GM19328 (cell line): ENCODE results near the gene LCN10.
"Not testable (repeated sequence)": the region's sequence is repeated elsewhere in the genome, so short reads cannot be mapped to it uniquely, and the experiment has no call there.

Experiments
- ATAC-seq: cut with Tn5 transposase; IDR thresholded peaks from one replicate; pipeline ENCODE4 v1.9.1; 2021; ENCODE audit warnings: mild to moderate bottlenecking, moderate library complexity; ENCODE audit not compliant: unreplicated experiment

Gene LCN10

DNA sequence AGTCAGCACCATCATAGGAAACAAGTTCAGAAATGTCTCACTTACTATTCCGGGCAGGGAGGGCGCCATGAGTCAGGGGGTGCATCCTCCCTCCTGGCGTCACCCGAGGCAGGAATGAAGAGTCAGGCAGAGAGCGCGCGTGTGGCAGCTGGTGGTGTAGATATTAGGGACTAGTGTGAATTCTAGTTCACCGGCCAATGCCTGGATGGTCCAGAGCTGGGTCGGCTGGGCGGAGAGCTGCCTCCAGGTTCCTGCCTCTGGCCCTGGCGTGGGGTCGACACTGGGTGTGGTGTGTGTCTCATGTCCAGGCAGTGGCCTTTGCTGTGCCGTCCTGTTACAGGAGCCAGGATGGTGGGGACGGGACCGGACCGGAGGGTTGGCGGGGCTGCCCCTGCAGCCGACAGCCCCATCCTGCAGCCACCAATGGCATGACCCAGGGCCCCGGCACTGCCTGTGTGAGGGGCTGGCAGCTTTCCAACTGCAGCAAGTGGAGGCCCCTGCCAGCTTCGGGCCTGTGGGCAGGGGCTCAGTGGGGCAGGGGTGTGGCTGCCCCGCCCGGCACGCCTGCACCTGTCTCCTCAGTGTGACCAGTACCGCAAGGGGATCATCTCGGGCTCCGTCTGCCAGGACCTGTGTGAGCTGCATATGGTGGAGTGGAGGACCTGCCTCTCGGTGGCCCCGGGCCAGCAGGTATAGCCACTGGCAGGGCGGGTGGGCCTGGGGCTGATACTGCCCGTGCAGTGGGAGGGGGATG, 21.2 kb downstream of the LCN10 start:
- ATAC-seq, result no peak

DNA sequence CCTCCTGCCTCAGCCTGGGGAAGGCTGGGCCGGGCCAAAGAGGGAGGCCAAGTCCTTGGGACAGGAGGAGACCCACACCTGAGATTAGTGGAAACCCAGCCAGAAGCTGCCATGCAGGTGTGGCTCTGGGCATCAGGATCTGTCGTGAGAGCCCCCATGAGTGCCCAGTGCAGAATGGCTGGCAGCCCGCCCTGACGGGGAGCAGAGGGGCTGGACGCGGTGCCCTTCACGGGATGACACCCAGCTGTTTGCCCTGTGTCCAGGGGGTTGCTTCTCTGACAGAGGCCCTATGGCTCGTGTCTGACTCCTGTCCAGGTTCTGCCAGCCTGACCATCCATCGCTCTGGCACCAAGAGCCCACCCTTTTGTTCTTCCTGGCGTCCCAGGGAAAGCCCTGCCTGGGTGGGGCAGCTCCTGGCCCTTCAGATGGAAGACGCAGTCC, 21.8 kb downstream of the LCN10 start:
- ATAC-seq, result no peak

DNA sequence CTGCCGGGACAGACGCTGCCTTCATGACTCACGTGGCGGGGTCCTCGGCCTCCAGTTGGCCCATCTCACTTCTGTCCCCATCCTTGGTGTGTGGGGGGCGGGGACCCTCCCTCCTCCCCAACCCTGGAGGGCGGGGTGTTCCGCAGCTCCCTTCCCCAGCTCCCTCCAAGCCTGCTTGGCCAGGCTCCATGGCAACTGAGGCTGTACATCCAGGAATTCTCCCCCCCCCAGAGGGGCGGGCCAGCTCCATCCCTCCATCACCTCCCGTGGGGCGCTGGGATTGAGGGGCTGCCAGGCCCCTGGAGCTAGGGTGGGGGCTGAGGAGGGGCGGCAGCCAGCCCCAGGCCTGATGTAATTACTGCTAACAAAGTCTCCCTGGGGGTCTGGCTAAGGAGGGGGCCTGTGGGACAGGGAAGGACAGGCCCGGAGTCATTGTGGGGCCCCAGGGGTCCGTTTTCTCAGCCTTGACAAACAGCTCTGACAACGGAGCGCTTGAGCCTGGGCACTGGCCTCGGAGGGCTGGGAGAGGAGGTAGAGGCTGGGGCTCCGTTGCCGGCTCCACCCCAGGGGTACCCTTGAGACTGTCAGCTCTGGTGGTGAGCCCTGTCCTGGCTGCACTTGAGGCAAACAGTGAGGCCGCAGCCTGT, 22.4 kb downstream of the LCN10 start:
- ATAC-seq, result no peak

DNA sequence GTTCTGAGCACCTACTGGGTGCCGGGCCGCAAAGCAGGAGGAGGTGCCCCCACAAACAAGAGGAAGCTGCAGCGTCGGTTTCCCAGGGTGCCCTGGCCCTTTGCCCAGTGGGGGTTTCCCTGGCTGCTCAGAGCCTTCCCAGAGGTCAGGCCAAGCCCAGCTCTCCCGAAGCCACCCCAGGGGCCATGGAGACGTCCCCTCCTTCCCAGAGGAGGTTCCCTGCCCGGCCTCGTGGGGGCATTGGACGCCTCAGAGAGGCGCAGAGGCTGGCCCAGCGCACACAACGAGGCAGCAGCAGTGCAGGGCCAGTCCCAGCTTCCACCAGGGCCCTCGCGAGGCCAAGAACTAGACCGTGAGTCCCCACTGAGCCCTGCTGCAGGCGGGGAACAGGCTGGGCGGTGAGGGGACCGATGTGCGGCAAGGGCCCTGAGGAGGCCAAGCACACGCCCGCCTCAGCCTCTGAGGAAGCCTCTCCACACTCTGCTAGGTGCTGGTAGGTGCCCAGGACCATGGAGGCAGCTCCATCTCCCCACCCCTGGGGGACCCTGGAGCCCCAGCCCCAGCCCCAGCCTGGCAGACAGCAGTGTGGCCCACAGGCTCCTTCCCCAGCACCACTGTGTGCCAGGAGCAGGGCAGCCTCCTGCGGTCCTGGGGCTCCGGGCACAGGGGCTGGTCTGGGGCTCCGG, 23.4 kb downstream of the LCN10 start:
- no peak for ATAC-seq

DNA sequence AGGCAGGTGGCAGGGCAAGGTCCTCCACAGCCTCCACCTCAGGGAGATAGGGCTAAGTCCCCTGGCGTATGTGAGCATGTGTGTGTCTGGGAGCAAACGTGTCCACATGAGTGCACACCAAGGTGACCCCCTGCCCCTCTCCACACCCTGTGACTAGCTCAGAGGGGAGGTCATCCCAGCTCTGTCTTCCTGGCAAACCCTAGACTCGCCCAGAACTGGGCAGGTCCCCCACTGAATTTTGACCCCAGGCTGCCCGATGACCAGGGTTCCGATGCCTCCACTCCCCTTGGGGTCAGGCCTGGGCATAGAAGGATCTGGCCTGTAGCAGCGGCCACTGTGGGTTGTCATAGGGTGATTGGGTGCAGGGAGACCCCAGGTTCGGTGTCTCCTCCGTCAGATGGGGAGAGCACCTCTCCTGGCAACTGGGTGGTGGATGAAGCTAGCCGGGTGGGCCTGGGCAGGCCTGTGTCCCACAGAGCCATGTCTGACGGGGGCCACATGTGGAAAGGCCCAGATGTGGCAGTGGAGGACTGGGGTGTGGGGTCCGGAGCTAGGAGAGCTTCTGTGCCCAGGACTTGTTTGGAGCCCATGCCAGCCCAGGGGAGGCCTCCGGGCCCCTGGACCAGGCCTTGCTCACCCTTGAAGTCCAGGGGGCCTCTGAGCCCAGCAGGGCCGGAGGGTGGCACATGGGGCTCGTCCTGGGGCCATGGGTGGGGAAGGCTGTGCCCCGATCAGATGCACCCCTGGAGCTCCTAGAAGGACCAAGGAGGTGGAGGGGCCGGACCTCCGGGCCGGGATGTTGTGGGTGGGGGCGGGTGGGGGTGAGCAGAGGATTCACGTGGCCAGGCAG, 24.2 kb downstream of the LCN10 start:
- no peak for ATAC-seq

DNA sequence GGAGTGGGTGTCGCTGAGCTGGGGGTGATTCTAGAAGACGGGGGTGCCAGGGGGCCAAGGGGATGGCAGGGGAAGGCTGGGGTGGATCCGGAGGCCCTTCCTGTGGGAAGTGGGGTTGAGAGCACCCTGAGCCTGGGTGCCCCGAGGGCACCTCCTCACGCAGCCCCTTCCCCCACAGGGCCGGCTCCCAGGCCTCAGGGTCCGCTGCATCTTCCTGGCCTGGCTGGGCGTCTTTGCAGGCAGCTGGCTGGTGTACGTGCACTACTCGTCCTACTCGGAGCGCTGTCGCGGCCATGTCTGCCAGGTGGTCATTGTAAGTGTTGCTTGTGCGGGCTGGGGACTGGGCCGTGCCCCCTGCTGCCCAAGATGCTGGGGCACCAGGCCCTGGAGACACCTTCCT, 25.3 kb downstream of the LCN10 start:
- ATAC-seq, result no peak

DNA sequence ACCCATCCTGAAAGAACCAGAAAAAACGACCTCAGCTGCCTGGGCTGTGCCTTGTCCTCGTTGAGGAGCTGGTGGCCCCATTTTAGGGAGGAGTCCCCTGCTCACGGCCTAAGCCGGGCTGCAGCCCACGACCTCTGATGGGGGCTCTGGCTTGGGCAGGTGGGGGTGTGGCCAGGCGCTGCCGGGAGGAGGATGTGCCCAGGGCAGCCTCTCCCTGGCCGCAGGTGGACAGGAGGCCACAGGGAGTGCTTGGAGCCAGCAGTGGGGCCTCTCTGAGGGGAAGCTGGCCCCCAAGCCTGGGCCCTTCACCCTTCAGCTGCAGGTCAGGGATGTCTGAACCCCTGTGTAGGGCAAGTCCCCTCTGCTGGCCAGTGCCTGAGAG, 27.9 kb downstream of the LCN10 start:
- ATAC-seq, result no peak

DNA sequence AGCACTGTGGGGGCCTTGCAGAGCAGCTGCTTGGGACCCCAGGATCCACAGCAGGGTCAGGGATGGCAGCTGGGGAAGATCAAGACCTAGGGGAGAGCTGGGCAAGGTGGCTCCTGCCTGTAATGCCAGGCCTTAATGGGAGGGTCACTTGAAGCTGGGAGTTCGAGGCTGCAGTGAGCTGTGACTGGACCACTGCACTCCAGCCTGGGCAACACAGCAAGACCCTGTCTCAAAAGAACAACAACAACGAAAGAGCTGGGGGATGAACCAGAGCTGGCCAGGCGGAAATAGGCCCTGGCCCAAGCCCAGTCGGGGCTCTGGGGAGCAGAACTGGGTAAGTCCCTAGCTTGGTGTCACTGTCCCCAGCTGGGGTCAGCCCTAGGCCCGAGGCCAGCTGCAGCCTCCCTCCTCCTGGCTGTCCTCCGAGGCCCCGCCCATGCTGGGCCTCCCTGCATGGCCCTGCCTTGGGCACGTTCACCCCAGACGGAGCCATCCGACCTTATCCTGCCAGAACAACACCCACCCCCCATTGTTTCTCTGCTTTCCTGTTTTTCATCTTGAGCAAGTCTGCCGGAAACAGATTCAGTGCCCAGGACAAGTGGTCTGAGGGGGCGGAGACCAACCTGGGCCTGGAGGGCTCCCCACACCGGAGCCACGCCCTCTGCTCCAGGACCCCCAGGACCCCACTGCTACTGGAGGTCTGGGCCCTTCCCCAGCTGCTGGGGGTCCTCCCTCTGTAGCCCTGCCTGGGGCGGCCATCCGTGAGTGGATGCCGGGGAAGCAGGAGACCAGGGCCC, 28.4 kb downstream of the LCN10 start:
- ATAC-seq, result no peak

DNA sequence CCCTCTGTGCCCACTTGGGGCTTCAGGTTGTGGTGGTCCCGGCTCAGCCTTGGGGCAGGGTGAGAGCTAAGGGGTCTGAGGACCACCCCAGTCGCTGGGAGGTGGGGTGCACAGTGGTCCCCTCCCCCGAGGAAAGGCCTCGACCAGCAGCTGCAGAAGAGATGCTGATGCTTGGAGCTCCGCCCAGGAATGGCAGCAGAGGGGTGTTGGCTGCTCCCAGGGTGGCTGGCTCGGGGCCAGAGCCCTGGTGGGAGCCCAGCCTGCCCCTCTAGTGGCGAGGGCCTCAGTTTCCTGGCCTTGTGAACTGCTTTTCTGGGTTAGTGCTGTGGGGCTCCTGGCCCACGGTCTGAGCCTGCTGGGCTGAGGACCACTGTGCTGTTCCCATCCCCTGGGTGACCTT, 29.2 kb downstream of the LCN10 start:
- no peak for ATAC-seq

DNA sequence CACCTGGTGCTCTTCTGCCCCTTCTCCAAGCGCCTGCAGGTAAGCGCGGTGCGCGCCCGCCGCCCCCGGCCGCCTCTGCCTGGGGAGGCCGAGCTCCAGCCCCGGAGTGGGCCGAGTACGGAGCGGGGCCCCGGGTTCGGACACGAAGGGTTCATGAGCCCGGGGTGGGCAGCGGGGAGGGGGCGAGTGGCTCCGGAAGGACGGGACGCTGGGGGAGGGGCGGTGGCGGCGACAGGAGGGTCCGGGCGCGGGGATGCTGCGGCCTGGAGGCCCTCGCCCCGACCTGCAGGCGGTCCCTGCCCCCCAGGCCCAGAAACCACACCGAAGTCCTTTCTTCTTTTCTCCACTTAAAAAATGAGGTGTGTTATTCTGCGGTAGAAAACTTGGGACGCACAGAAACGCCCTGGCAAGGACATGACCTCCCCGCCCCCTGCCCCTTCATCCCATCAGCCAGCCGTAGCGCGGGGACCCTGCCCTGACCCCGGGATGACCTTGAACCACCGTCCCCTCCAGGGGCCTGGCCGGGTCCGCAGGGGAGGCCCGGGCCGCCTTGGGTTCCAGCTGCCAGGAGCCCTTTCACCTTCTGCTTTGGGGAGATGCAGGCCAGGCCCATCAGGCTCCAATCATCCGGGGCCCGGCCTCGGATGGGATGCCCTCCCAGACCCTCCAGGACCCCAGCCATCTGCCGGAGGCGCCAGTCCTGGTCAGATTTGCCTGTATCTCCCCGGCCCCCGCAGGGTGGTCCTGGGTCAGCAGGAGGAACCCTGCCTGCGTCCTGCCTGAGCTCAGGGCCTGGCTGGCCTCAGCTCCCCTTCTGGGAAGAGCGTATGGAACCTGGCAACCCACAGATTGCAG, 29.8 kb downstream of the LCN10 start:
- ATAC-seq, result no peak

DNA sequence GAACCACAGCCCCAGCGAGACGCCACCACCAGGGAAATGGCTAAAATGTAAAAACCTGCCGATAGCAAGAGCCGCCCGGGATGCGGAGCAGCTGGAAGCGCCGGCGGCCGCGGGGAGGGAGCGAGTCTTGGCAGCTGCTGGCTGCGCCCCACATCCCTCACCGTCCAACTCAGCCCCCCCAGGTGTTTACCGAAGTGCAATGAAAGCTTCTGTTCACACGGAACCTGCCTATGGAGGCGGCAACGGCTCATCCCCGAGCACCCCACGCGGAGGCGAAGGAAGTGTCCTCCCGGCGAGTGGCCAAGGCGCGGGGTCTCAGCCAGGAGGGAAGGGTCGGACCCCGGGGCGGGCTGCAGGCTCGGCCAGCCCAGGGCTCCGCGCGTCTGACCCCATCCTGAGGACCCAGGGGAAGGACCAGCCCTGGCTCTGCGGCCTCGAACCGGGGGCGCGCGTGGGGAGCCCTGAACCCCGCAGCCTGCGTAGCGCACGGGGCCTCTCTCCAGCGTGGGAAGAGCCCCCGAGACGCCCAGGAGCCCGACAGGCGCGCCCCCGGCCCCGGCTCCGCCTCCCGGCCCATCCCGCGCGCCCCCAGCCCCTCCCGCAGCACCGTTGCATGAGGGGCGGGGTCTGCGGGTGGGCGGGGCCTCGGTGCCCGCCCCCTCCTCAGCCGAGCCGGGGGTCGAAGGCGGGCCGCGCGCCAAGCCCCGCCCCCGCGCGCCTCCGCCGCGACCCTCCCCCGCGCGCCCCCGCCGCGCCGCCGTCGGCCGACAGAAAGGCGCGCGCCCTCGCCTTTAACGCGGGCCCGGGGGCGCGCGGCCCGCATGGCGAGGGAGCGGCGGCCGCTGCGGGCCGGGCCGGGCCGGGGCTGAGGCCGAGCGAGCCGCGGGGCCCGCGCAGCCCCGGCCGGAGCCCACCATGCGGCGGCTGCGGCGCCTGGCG, 30.7 kb downstream of the LCN10 start, which contains the start of gene DIPK1B:
DIPK1B (plus strand) TSS at position 822 of the 939 bp plus-strand sequence; CDS start at position 916, 94 bp downstream.
- ATAC-seq, result no peak

DNA sequence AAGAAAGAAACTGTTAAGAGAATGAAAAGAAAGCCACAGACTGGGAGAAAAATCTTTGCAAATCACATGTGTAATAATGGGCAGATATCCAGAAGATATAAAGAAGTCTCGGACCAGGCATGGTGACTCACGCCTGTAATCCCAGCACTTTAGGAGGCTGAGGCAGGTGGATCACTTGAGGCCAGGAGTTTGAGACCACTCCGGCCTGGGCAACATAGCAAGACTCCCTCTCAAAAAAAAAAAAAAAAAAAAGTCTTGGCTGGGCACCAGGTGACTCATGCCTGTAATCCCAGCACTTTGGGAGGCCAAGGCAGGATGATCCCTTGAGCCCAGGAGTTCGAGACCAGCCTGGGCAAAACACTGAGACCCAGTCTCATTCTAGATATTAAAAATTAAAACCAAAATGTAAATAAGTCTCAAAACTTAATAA, 31.5 kb downstream of the LCN10 start:
- not testable (repeated sequence) for ATAC-seq

DNA sequence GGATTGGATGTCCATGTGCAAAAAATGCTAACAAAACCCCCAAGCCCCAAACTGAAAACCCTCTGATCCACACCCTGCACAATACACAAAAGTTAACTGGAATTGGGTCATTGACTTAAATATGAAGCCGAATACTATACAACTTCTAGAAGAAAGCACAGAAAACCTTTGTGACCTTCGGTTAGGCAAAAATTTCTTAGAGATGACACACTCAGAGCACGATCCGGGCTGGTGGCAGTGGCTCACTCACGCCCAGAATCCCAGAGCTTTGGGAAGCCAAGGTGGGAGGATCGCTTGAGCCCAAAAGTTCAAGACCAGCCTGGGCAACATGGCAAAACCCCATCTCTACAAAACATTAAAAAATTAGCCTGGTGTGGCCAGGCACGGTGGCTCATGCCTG, 32.2 kb downstream of the LCN10 start:
- no peak for ATAC-seq

DNA sequence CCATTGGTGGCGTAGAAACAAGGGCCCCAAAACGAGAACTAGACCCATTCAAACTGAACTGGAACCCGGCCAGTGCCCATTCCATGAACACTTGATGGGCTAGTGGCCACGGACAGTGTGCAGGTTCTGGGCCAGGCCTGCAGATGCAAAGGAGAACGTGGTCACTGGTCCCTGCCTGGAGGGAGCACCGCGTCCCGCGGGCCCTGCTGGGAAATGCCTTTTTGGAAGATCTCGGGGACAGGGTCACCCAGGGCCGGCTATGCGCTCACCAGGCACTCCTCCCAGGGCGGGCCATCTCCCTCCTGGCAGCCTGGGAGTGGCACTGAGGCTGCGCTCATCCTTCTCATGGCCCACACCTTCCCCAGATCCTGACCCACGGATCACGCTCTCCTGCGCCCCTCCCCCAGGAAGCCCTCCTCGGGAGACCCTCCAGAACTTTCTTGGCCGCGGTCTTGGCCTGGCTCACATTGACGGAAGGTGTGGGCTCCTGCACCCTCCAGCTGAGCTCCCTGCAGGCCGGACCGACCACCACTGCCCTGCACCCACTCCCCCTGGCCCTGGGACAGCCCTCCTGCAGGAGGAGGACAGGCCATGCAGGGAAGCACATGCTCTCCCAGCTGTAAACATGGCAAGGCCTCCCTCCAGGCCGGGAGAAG, 33.2 kb downstream of the LCN10 start:
- ATAC-seq, result no peak

DNA sequence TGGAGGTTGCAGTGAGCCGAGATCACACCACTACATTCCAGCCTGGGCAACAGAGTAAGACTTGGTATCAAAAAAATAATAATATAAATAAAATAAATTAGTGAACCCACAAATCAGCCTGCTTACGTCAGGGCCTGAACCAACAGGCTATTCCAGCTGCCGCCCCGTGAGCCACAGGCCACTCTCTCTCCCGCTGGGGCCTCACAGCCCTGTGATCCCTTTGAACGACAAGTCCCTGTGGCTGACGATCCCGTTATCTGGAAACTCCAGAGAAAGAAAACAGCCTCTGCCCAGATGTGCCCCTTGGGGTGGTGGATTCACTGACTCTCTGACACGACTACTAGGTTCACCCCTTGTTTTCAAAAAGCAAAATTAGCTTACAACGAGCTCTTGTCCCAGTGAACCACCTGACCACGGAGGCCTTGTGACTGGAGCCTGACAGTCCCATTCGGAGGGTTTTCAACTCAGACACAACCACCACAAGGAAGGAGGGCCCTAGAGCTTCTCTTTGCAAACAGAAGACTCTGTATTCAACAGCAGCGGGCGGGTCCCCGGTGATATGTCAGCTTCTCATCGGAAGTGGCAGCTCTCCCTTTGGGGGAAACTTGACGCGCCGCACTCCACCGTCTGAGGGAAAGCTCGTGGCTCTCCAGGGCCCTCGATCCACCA, 34.8 kb downstream of the LCN10 start:
- ATAC-seq, result no peak

DNA sequence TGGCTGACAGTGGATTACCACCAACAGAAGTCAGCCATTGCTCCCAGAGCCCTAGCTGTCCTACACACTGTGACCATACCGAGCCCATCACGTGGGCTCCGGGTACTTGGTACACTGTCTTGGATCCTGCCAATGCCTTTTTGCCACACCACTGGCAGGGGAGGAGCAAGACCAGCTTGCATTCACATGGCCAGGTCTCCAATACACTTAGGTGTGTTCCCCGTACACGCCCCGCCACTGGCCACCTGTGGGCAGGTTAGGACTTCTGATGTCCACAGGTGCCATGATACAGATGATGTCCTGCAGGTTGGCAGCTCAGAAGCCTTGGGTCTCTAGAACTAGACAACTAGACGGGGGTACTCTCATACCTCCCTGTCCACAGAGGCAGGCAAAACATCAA, 35.7 kb downstream of the LCN10 start:
- ATAC-seq, result no peak

DNA sequence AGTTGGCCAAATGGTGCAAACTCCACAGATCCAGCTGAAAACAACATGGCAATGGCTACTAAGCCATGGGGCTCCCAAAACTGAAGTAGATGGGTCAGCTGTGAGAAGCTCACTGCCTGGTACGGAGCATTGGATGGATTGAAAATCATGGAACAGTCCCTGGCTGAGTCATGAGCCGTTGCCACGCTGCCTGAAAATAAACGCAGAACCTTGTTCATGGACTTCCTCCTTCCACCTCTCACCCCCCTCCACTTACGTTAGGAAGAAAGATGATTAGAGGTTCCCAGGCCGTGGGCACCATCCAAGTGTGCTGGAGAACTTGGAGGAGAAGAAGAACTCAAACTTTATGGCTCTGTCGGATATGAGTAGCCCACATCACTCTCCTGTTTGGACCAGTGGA, 37.2 kb downstream of the LCN10 start:
- no peak for ATAC-seq
